Hypothalamus (tissue), 51 donors: Measurements from ENCODE around the gene CFAP92.
A peak's percentile ranks its signal among the peaks of the same experiment; 100 is the strongest.

Source experiments
- DNase-seq, 51 donors: peaks; one replicate each; lab custom pipeline; 2025; lab: John Stamatoyannopoulos, UW

The CFAP92 gene

DNA sequence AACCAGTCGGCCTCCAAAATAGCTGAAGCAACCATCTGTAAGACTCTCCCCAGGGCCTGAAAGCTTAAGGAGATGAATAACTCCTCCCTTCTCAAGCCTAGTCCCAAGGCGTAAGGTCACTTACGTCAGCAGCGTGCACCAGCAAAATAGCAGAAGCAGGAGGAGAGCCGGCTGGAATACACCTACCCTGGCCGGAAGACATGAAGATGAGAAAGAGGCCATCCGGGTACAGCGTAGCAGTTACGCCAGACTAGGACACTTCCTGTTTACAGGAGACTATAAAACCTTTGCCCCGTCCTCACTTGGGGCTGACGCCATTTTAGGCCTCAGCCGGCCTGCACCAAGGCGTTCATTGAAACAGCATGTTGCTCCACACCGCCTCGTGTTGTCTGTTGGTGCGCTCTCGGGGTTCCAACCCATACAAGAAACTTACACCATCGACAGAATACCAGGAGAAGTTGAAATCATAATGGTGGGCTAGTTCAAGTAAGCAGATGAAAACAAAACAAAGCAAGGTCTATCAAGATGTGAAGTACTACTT, 2.5 kb downstream of the CFAP92 start:
- DNase-seq, result no peak

DNA sequence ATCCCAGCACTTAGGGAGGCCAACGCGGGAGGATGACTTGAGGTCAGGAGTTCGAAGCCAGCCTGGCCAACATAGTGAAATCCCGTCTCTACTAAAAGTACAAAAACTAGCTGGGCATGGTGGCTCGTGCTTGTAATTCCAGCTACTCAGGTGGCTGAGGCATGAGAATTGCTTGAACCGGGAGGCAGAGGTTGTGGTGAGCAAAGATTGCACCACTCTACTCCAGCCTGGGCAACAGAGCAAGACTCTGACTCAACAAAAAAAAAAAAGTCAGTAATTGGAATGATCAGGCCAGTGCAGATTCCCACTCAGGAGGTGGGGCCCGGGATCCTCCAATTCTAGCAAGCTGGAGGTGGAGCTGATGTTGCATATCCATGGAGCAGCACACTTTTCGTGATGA, 5.6 kb downstream of the CFAP92 start:
- DNase-seq, result no peak

DNA sequence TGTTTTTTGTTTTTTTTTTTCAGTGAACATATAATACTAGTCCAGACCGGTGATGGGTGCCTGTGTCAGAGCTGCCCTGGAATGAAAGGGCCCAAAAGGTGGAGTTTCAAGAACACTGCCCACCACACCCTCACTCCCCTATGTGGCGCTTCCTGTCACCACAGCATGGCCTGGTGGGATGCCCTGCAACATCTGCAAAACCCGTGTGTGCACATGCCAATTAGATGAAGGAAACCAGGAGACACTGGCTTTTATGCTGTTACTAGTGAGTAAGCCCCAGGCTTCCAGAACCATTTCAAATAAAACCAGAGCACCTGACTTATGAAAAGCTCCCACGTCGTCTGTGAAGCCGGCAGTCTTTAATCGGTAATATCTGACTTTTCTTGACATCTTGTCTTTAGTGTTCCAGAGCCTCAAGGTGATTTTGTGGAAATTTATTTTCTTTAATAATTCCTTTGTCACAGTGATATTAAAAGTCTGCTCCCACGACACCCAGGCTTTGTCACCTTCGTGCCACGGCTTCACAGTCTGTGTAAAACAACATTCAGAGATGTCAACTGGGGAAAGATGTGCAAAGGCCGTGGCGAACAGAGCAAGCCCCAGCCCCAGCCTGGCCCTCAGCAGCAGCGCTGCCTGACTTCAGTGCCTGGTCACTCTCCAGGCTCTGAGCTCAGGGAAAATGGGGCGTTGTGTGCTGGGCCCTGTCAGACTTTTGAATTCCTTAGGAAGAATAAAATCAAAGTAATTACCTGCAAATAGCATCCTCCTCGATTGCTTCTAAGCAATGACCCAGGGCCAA, 6.4 kb downstream of the CFAP92 start:
- DNase-seq, result no peak

DNA sequence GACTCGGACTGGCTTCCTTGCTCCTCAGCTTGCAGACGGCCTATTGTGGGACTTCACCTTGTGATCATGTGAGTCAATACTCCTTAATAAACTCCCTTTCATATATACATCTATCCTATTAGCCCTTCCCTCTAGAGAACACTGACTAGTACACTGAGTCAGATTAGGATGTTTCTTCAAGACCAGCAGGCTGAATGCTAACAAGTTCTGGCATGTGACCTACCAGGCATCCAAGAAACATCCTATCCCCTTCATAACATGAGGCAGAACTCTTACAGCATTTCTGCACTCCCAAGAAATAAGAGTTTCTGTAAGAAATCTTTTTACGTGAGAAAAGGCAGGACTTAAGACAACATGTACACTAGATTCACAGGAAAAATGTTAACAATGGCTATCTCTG, 9.3 kb downstream of the CFAP92 start:
- DNase-seq, result no peak

DNA sequence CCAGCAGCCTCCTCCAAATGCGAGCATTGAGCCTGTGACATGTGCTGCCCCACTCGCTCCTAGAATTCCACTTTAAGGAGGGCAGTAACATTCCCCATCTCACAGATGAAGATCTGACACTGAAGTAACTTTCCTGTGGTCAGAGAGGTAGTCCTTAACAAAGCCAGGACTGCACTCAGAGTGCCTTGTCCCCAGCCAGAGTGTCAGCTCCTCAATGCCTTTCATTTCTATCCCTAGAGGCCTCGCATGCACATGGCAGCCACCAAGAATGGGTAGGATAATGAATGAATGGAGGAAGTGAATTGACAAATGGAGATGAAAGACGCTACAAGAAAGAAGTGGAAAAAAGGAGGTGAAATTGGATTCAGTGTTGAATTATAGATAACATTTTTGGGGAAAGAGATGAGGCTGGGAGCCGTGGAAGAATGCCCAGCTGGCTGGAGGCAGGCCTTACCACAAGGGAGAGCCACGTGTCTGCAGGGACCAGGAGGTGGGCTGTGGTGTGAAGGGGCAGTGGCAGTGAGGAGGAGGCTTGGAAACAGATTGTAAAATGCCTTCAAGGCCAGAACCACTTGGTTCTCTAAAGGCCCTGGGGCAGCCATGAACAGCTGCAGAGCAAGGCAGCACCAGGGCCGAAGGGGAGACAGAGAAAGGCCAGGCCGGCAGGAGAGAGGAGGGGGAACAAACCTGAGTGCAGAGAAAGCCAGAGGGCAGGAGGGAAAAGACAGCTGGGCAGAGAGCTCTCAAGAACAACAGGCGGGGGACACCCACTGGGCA, 10.4 kb downstream of the CFAP92 start:
- no peak for DNase-seq

DNA sequence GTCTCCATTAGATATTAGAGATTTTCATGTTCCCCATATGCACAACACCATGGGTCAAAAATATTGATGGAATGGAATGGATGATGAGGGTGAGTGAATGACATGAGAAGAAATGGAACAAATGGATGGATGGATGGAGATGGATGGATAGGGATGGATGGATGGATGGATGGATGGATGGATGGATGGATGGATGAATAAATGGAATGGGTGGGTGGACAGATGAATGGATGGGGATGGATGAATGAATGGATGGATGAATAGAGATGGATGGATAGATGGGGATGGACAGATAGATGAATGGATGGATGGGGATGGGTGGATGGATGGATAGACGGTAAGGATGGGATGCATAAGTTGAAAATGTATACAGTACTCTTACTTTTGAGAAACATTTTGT, 18.6 kb downstream of the CFAP92 start:
- DNase-seq, result no peak

DNA sequence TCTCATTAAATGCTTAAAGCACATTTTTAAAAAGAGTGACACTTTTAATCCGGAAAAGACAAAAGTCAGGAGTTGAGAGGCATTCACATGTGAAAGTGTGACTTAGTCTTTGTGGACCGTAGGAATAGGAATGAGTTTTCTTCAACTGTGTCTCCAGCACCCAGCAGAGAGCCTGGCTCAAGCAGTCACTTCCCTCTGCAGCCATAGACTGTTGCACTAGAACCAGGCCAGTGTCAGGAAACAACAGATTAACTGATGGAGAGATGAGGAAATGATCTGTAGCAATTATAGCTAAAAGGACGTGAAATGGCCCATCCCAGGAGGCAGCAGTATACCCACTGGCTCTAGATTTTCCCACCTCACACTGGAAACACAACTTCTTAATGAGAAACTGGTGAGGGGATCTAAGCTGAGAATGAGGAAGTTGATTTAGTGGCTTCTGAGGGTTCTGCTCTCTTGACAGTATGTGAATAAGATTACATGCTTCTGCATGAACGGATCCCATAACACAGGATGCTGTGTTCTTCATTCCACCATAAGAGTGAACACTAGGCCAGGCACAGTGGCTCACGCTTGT, 19.8 kb downstream of the CFAP92 start:
- DNase-seq, result no peak

DNA sequence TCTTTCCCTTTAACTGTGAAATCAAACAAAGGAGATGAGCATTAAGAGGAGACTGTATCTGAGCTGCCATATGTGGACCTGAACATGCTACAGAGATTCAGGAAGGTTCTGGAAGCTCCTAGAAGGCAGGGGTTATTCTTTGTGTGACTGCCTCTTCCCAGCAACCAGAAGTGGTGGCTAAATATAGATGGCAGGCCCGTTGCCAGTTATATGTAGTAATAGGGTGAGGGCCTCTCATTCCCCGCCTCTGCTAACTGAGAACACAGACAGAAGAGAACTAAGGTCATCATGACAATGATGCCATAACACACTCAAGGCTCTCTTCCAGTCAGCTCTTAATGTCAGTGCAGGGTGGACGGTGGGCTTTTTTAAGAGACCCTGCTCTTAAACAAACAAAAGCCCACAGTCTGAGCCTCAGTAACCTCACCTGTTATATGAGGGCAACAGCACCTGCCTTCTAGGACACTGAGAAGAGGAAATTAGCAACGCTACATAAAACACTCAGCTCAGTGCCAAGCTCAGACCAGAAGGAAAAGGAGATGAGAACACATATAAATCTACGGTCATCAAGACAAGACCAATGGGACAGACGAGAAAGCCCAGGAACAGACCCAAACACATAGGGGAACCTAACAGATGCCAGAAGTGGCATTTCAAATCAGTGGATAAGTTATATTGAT, 22.3 kb downstream of the CFAP92 start:
- no peak for DNase-seq

DNA sequence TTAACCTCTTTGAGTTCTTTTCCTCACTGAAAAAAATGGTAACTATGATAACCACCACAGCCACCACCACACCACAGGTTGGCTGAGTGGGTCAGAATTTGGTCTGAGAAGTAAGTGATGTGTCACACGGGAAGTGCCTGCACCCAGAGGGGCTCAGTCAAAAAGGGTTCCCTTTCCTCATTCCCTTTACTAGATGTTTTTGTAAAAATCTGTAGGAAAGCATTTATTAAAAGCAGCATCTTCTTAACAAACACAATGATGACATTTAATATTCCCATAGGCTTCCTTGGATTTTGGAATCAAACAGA, 23.2 kb downstream of the CFAP92 start:
- DNase-seq, result no peak

DNA sequence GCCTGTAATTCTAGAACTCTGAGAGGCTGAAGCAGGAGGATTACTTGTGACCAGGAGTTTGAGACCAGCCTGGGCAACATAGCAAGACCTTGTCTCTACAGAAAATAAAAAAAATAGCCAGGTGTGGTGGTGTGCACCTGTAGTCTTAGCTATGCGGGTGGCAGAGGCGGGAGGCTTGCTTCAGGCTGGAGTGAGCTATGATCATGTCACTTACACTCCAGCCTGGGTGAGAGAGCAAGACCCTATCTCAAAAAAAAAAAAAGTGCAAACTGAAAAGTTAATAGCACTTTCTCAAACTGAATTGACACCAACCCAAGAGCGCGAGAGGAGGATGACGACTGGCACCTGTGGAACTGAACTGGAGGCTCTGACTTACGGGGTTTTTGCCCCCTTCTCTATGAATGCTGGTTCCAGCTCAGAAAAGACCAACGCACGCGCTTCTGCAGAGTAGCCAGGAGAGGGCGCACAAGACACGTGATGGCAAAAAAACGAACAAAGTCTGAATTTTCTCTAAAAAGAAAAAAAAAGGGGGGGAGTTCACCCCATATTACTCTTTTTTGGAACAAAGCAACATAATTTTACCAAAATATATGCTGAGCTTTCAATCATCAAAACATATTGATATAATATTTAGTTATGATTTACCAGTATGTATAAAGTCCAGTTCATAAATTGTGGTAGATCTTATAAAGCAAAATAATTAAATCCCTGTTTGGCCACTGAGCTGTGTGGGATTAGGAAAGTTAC, 23.7 kb downstream of the CFAP92 start:
- peak in 17 of 51 donors; percentile 2 to 45 (median 14) for DNase-seq

DNA sequence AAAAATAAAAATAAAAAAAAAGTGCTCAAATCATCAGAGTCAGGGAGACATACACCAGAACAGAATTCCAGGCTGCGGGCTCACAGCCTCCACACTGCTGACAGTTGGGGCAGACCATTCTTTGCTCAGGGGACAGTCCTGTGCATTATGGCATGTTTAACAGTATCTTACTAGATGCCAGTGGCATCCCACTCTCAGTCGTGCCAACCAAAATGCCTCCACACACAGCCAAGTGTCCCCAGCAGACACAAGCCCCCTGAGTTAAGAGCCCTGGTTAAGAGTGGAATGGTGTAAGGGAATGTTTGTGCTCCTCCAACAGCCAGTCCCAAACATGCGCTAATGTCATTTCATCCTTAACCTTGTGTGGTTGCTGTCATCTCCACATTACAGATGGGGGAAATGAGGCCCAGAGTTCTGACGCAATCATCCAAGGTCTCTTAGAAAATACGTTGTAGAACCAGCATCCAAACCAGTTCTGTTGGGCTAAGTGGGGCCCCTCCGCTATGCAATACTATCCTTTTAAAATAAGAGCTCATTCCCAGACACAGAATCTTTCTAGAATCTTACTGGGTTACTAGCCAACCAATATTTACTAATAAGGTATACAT, 26.0 kb downstream of the CFAP92 start:
- DNase-seq, result no peak

DNA sequence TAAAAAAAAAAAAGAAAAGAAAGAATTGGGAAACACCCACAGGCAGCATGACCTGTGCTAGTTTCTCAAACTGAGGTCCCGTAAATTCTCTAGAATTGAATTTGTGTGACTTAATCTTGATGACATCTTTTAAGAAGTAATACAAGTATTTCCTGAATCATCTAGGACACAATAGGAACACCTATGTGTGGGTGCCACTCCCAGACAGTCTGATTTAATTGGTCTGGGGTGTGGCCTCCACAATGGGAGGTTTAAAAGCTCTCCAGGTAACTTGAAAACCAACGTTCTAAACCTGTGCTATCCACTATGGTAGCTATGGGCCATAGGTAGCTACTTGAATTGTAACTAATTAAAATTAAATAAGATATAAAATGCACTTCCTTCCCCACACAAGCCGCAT, 28.1 kb downstream of the CFAP92 start:
- DNase-seq, result no peak

DNA sequence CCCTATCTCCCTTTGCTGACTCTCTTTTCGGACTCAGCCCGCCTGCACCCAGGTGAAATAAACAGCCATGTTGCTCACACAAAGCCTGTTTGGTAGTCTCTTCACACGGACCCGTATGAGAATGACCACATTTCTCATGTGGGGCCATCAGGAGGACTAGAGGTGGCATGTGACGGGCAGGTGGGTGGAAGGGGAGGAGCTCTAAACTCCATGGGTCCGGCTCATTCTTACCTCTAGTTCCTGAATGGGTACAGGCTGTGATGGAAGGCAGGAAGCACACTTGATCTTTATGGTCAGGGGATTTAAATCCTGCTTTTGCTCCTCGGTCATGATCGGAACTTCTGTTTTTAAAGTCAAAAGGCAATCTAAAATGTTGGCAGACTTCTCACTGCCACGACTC, 28.6 kb downstream of the CFAP92 start:
- no peak for DNase-seq

DNA sequence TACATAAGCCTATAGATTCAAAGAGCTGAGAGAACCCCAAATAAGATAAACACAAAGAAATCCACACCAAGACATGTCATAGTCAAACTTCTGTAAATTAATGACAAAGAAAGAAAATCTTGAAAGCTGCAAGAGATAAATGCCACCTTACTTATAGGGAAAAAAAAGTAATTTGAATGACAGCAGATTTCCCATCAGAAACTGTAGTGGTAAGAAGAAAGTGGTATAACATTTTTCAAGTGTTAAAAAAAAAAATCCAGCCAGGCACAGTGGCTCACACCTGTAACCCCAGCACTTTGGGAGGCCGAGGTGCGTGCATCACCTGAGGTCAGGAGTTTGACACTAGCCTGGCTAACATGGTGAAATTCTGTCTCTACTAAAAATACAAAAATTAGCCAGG, 37.4 kb downstream of the CFAP92 start:
- DNase-seq, result no peak

DNA sequence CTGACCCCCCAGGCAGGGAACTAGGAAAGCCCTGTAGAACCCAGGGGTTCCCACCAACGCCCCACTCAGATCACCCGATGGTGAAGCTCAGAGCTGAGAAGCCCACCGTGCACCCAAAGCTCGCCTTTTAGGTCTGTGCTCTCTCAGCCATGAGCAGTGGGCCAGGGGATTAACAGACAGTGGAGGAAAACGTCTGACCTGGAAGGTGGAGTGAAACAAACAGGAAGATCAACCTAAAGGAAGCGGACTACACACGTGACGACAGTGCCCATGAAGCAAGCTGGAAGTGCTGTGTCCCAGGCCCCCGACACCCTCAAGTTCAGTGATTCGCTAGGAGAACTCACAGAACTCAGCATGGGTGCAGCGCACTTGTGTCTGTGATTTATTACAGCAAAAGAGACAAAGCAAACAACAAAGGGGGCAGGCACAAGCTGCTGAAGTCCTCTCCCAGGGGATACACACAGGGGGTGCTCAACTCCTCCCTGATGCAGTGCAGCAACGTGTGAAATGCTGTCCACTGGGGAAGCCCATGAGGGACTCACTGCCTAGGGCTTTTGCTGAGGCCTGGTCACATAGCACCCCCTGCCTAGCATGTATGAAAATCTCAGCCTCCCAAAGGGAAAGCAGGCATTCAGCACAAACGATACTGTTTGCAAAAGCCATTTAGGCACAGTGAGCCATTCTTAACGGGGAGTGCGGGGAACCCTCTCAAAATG, 43.5 kb downstream of the CFAP92 start:
- DNase-seq, result peak in 9 of 51 donors; percentile 2 to 28 (median 10)

DNA sequence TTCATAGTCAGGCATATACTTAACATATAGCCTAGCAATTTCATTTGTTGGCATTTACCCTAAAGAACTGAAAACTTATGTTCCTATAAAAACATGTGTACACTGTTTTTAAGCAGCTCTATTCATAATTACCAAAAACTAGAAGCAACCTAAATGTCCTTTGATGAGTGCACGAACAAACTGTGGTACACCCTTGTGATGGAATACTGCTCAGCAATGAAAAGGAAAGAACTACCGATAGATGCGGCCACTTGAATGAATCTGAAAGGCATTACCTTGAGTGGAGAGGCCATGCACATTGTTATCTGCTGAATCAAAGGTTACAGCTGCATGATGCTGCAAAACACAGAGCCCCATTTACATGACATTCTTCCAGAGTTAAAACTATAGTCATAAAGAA, 44.7 kb downstream of the CFAP92 start:
- DNase-seq, result no peak

DNA sequence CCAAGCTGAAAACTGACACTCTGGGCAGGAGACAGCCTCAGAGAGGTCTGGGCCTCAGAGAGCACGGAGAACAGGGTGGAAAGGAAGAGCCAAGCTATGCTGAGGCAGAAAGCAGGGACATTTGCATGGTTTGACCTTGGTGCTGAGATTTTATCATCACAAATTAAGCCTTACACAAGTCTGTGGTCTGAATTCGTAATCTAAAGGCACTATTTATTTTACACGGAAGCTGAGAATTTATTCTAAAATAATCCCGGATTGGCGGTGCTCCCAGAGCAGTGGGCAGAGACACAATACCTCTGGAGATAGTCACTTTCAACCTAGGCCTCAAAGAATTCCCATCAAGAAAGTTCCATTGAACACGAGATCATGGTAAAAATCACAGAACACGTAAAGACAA, 47.5 kb downstream of the CFAP92 start:
- DNase-seq, result no peak

DNA sequence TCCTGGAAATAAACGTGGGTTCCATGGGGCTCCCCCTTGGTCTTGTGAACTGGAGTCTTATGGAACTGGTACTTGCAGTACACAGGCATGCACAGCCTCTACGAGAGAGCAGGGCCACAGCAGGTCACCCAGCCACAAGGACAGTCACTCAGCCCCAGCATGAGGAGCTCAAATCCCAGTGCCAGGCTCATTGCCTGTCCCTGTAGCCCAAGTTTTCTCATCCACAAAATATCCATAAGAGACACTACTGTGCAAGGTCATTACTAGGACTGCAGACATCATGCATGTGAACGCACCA, 48.0 kb downstream of the CFAP92 start:
- DNase-seq, result no peak

DNA sequence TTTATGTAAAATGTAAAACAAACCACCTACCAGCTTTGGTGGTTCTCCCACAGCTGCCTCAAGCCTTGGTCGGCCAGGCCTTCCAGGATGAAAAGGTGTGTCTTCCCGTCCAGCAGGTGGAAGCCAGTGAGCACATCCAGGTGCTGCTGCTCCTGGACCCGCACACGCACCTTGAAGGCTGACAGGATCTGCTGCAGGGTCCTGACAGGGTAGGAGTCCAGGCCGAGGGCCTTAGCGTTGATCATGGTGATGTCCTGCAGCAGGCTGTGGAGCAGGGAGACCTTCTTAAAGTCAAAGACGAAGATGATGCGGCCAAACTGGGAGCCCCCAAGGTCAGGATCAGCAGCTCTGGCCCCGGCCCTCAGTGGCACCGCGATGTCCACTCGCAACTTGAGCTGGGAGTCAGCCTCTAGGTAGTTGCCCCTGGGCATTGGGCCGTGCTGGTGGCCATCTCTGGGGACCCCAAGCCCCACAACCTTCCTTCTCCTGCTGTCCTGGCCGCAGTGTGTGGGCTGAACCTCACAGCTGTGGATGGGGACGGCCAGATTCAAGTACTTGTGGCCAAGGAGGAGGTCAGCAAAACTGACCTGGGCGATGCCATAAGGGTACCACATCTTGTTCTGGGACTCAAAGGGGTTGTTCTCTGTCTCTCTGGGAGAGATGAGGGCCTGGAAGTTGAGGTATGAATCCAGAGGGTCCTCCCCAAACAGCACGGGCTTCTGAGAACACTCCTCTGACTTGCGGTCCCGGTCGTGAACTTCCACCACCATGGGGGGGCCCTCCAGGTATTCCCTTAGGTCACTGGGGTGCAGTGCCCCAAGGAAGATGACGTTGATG, 48.6 kb downstream of the CFAP92 start:
- no peak for DNase-seq
